Measurements from ENCODE around the gene CNST.

Gene CNST

GRCh38 chr1:246638941-246639655 lies 72.8 kb downstream of the CNST start:
- ATAC-seq (no peak), DNase-seq (no peak)
- Mint-ChIP-seq H3K27ac (no peak overlapping the region), H3K9me3 (peaks cover 6% of the 10 kb centered on the region), H3K4me1 (peaks cover 3% of the 10 kb centered on the region), H3K4me3 (no peak overlapping the region), H3K27me3 (no peaks in the 10 kb centered on the region), H3K36me3 (ENCODE audit: low read depth) (peaks cover 28% of the 10 kb centered on the region)

GRCh38 chr1:246639732-246640131 lies 73.5 kb downstream of the CNST start:
- DNase-seq: no peak
- H3K27ac Mint-ChIP-seq: no peak overlapping the region
- H3K4me3 Mint-ChIP-seq: no peak overlapping the region
- H3K4me1 Mint-ChIP-seq: peaks cover 3% of the 10 kb centered on the region
- peaks cover 6% of the 10 kb centered on the region for H3K9me3 Mint-ChIP-seq
- no peak for ATAC-seq
- H3K27me3 Mint-ChIP-seq: no peaks in the 10 kb centered on the region
- H3K36me3 Mint-ChIP-seq (ENCODE audit: low read depth): peaks cover 27% of the 10 kb centered on the region

- Mint-ChIP-seq H3K27ac (no peak overlapping the region), H3K4me1 (peaks cover 3% of the 10 kb centered on the region), H3K27me3 (no peaks in the 10 kb centered on the region), H3K9me3 (peaks cover 6% of the 10 kb centered on the region), H3K4me3 (no peak overlapping the region), H3K36me3 (ENCODE audit: low read depth) (peaks cover 25% of the 10 kb centered on the region)
- ATAC-seq (no peak), DNase-seq (no peak)
These were observed 74.5 kb downstream of the CNST start for GRCh38 chr1:246640747-246641146.

GRCh38 chr1:246641394-246641793 lies 75.1 kb downstream of the CNST start:
- Mint-ChIP-seq H3K4me3 (no peak overlapping the region), H3K4me1 (peaks cover 3% of the 10 kb centered on the region), H3K27me3 (no peaks in the 10 kb centered on the region), H3K9me3 (peaks cover 6% of the 10 kb centered on the region), H3K27ac (no peak overlapping the region), H3K36me3 (ENCODE audit: low read depth) (peaks cover 23% of the 10 kb centered on the region)
- DNase-seq (no peak), ATAC-seq (no peak)

GRCh38 chr1:246642719-246643118 lies 76.5 kb downstream of the CNST start:
- no peak overlapping the region for H3K4me3 Mint-ChIP-seq
- H3K9me3 Mint-ChIP-seq: peaks cover 6% of the 10 kb centered on the region
- H3K36me3 Mint-ChIP-seq (ENCODE audit: low read depth): peaks cover 29% of the 10 kb centered on the region
- H3K27me3 Mint-ChIP-seq: no peaks in the 10 kb centered on the region
- ATAC-seq (no peak), DNase-seq (no peak)
- no peak overlapping the region for H3K27ac Mint-ChIP-seq
- peaks cover 3% of the 10 kb centered on the region for H3K4me1 Mint-ChIP-seq

- H3K36me3 Mint-ChIP-seq (ENCODE audit: low read depth): peaks cover 38% of the 10 kb centered on the region
- no peak for DNase-seq
- ATAC-seq: no peak
- H3K4me1 Mint-ChIP-seq: peaks cover 7% of the 10 kb centered on the region
- H3K4me3 Mint-ChIP-seq: no peak overlapping the region
- no peak overlapping the region for H3K27ac Mint-ChIP-seq
- peaks cover 6% of the 10 kb centered on the region for H3K9me3 Mint-ChIP-seq
- H3K27me3 Mint-ChIP-seq: no peaks in the 10 kb centered on the region
These were observed 80.9 kb downstream of the CNST start for GRCh38 chr1:246647113-246647512.

GRCh38 chr1:246647513-246647912 lies 81.3 kb downstream of the CNST start:
- DNase-seq: no peak
- ATAC-seq: peak; percentile 28
- Mint-ChIP-seq H3K4me3 (no peak overlapping the region), H3K27me3 (no peaks in the 10 kb centered on the region), H3K9me3 (peaks cover 4% of the 10 kb centered on the region), H3K4me1 (peaks cover 7% of the 10 kb centered on the region), H3K27ac (no peak overlapping the region), H3K36me3 (ENCODE audit: low read depth) (peaks cover 38% of the 10 kb centered on the region)

GRCh38 chr1:246651012-246651695 lies 84.9 kb downstream of the CNST start:
- H3K9me3 Mint-ChIP-seq: no peaks in the 10 kb centered on the region
- ATAC-seq (no peak), DNase-seq (no peak)
- H3K4me3 Mint-ChIP-seq: no peak overlapping the region
- H3K27me3 Mint-ChIP-seq: no peaks in the 10 kb centered on the region
- H3K27ac Mint-ChIP-seq: peak overlapping the region; percentile 1
- peaks cover 10% of the 10 kb centered on the region for H3K4me1 Mint-ChIP-seq
- peaks cover 30% of the 10 kb centered on the region for H3K36me3 Mint-ChIP-seq (ENCODE audit: low read depth)

GRCh38 chr1:246658567-246658966 lies 92.3 kb downstream of the CNST start:
- Mint-ChIP-seq H3K9me3 (no peaks in the 10 kb centered on the region), H3K27me3 (no peaks in the 10 kb centered on the region), H3K27ac (no peak overlapping the region), H3K4me1 (peaks cover 8% of the 10 kb centered on the region), H3K36me3 (ENCODE audit: low read depth) (peaks cover 24% of the 10 kb centered on the region), H3K4me3 (no peak overlapping the region)
- DNase-seq (no peak), ATAC-seq (no peak)

GRCh38 chr1:246659594-246660140 lies 93.4 kb downstream of the CNST start:
- H3K9me3 Mint-ChIP-seq: no peaks in the 10 kb centered on the region
- H3K4me3 Mint-ChIP-seq: no peak overlapping the region
- H3K4me1 Mint-ChIP-seq: peaks cover 8% of the 10 kb centered on the region
- no peaks in the 10 kb centered on the region for H3K27me3 Mint-ChIP-seq
- ATAC-seq (no peak), DNase-seq (no peak)
- H3K27ac Mint-ChIP-seq: peak overlapping the region; percentile 29
- peaks cover 18% of the 10 kb centered on the region for H3K36me3 Mint-ChIP-seq (ENCODE audit: low read depth)

GRCh38 chr1:246661451-246661850 lies 95.2 kb downstream of the CNST start:
- H3K27ac Mint-ChIP-seq: no peak overlapping the region
- no peak for DNase-seq
- H3K9me3 Mint-ChIP-seq: no peaks in the 10 kb centered on the region
- ATAC-seq: no peak
- no peak overlapping the region for H3K4me3 Mint-ChIP-seq
- no peaks in the 10 kb centered on the region for H3K27me3 Mint-ChIP-seq
- peaks cover 5% of the 10 kb centered on the region for H3K4me1 Mint-ChIP-seq
- H3K36me3 Mint-ChIP-seq (ENCODE audit: low read depth): peaks cover 19% of the 10 kb centered on the region

- H3K4me1 Mint-ChIP-seq: no peaks in the 10 kb centered on the region
- no peaks in the 10 kb centered on the region for H3K9me3 Mint-ChIP-seq
- H3K4me3 Mint-ChIP-seq: no peak overlapping the region
- H3K27ac Mint-ChIP-seq: no peak overlapping the region
- DNase-seq: no peak
- H3K36me3 Mint-ChIP-seq (ENCODE audit: low read depth): peaks cover 34% of the 10 kb centered on the region
- no peak for ATAC-seq
- no peaks in the 10 kb centered on the region for H3K27me3 Mint-ChIP-seq
These were observed 101.5 kb downstream of the CNST start for GRCh38 chr1:246667773-246668172.

- Mint-ChIP-seq H3K27me3 (no peaks in the 10 kb centered on the region), H3K4me1 (no peaks in the 10 kb centered on the region), H3K4me3 (no peak overlapping the region), H3K36me3 (ENCODE audit: low read depth) (peaks cover 34% of the 10 kb centered on the region), H3K9me3 (no peaks in the 10 kb centered on the region), H3K27ac (no peak overlapping the region)
- ATAC-seq (no peak), DNase-seq (no peak)
These were observed 103.4 kb downstream of the CNST start for GRCh38 chr1:246669659-246670058.

GRCh38 chr1:246674049-246674448 lies 107.8 kb downstream of the CNST start:
- Mint-ChIP-seq H3K9me3 (peaks cover 6% of the 10 kb centered on the region), H3K36me3 (ENCODE audit: low read depth) (peaks cover 20% of the 10 kb centered on the region), H3K4me3 (no peak overlapping the region), H3K27me3 (no peaks in the 10 kb centered on the region), H3K4me1 (no peaks in the 10 kb centered on the region), H3K27ac (no peak overlapping the region)
- DNase-seq (no peak), ATAC-seq (no peak)

- Mint-ChIP-seq H3K4me1 (no peaks in the 10 kb centered on the region), H3K9me3 (peaks cover 6% of the 10 kb centered on the region), H3K27ac (no peak overlapping the region), H3K27me3 (no peaks in the 10 kb centered on the region), H3K4me3 (no peak overlapping the region), H3K36me3 (ENCODE audit: low read depth) (no peaks in the 10 kb centered on the region)
- no peak for ATAC-seq
- DNase-seq: no peak
These were observed 111.6 kb downstream of the CNST start for GRCh38 chr1:246677842-246678241.
